Activated T-cell treated with anti-CD3 and anti-CD28 coated beads for 48 hours (primary cell): ENCODE data around the gene HOXB7.
A peak's percentile ranks its signal among the peaks of the same experiment; 100 is the strongest.

Source experiments
- DNase-seq: peaks from one replicate; pipeline ENCODE4 v3.0.0-alpha.2; 2020; ENCODE audit warnings: low read depth

HOXB7 gene

GRCh38 chr17:48610282-48611211 is at the start of gene HOXB7:
HOXB7 (minus strand) TSS chr17:48611017; CDS start chr17:48610918, 99 bp downstream.
- peak; percentile 58 for DNase-seq

- DNase-seq: no peak
Measured at GRCh38 chr17:48655913-48656312, 45.1 kb upstream of the HOXB7 start.

- no peak for DNase-seq
Measured at GRCh38 chr17:48649741-48650140, 38.9 kb upstream of the HOXB7 start.

- DNase-seq: no peak
Measured at GRCh38 chr17:48647963-48648245, 37.1 kb upstream of the HOXB7 start.

GRCh38 chr17:48647103-48647962 is 36.5 kb upstream of the HOXB7 start:
- DNase-seq: no peak

GRCh38 chr17:48646183-48647102 is 35.6 kb upstream of the HOXB7 start:
- DNase-seq: no peak

DNA sequence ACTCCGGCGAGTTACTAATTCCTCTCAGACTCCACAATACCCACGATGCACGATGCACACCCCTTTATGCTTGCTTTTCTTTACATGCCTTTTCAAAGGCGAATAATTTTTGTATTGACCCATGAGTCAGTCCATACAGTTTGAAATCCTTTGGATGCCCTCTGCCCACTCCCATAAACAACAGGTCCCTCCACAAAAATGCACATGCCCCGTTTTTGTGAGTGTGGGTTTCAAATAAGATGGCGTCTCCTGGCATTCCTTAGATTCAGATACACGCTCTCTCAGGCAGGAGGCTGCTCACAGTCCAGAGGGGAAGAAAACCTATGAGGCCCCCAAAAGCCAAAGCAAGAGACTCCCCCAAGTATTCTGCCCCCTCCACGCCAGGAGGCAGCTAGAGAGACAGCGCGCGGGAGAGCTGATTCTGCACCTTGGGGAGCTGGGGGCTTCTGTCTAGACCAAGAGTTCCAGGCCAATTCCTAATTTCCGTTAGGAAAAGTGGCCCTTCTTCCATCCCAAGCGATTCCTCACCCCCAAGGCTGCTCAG is 34.9 kb upstream of the HOXB7 start:
- no peak for DNase-seq

DNA sequence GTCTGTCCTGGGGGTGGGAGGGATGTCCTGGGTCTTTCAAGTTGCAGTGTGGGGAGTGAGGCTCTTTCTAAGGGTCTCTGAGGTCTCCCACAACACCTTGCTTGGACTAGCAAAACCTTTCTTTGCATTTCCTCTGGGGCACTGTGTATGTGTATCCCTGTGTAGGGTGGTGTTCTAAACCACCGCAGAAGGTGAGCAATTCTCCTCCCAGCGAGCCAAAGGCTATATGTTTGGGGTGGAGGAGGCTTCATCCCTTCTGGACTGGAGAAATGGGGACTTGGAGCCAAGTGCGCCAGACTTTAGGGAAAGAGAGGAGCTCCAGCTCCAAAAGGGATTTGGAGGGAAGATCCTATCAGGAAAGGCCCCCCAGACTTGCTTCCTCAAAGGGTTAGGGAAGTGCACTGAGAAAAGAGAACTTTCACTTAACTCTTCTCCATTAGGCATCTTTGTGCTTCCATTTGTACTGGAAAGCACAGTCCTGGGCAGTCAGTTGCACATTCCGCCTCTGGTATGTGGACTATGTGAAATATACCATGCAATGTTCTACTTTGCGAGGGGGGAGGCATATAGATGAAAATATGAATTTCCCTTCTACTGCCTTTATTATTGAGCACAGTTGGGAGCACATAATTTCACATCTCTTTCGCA is 34.2 kb upstream of the HOXB7 start:
- no peak for DNase-seq

- DNase-seq: no peak
Measured at GRCh38 chr17:48644159-48644558, 33.3 kb upstream of the HOXB7 start.

DNA sequence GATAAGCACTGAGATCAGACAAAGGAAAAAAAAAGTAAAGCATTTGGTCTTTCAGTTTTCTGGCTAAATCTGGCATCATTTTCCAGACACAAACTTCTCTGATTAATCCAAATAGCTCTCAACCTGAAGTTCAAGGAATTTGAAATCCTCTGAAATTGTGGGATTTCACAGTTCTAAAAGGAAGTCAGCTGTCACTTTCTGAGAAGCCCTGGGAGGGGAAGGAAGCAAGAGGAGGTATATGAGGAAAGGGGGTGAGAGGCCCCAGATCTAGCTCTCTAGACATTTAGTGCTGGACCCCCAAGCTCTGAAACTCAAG is 32.8 kb upstream of the HOXB7 start:
- DNase-seq: no peak

DNA sequence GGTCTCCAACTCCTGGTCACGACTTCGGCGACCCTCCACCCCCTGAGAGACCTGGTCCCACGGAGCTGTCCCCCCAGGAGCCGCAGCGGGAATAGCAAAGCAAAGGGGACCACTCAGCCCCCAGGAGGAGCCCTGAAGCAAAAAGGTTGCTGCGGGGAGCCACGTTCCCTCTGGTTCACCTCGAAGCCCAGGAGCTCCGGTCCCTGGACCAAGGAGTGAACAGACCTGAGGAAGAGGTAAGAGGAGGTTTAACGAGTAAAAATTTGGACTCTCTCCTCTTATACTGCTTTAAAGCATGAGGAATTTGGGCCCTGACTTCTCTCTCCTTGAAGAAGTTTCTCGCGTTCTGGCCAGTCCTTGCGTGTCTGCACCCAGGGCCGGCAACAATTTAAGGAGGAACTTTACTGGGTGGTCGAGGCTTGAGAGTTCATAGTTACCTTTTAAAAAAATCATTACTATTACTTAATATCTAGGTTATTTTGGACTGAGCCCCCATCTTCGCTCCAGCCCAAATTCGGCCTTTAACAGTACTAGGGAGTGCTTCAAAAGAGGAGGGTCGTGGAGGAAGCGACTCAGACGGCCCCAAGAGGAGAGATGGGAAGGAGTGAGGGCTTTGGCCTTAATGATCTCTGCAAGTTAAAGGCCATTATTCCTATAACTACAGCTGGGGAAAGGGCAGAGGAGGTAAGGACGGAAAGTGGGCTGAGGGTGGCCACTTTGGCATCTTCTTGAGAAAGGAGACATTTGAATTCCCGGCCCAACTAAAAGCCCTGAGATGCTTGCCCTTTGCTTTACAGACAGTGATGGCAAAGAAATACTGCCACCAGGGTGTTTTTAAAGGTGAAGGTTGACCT is 32.3 kb upstream of the HOXB7 start:
- no peak for DNase-seq

DNA sequence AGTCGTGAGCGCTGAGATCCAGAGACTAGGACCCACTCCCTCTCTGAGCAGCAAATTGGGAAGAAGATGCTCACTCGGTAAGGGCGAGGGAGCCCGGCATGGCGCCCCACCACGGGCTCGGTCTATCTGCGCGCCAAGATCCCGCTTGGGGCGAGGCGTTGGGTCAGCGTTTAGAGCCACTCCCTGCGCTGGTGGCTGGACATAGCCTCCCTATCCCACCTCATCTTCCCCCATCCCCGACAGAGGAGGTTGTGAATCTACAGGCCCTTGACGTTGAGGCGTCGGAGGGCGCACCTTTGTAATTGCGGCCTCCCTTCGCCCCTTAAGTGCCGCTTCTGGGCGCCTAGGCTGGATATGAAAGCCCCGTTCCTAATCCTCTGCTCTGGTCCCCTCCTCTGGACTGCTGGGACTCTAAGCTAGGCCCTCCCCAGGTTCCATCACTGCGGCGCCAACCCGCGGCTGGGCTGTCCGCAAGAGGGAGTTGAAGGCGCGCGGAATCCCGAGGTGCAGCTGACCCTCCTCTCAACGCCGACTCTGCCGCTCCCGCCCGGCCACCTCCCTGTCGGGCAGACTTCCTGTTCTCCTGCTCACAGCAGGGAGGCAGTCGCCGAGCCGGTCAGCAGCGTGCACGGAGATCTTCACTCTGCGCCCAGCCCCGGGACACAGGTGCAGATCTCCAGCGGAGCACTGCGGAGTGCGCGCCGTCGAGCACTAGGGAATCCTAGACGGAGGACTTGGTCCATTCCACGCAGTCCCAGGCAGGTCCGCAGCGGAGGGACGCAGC is 31.4 kb upstream of the HOXB7 start:
- DNase-seq: no peak

DNA sequence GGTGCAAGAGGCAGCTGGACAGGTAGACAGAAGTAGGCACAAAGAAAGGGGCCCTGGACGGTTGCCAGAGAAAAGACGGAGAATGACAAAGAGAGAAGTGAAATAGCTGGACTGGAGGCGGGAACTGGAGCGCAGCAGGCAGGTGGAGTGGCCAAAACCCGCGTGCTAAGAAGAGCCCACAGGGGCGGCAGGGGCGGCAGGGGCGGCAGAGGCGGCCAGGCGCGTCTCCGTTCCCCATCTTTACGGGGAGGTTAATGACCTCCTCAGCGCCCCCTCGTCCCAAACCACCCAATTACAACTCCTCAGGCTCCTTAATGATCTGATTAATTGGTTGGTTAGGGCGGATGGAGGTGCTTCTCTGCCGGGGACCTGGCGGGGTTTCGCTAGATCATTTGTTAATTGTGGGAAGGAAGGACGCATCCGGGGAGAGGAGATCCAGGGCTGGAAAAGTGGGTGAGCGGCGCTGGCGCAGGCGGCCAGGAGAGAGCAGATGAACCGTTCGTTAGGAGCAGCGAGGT is 30.8 kb upstream of the HOXB7 start:
- no peak for DNase-seq

DNA sequence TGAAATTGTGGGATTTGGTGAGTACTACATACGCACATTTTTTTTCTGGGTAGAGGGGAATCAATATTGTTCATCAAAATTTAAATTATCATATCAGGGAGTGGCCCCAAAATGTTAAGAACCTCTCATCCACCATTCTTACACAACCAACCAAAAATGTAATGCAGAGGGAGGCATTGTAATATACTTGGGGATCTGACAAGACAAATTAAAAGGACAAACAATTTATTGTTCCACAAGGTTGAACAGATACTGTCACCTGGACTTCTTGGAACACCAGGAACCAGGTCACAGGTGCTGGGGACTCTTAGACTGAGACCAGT is 30.0 kb upstream of the HOXB7 start:
- no peak for DNase-seq

GRCh38 chr17:48639982-48640857 is 29.4 kb upstream of the HOXB7 start:
- DNase-seq: no peak

- no peak for DNase-seq
Measured at GRCh38 chr17:48639136-48639535, 28.3 kb upstream of the HOXB7 start.

GRCh38 chr17:48637323-48638260 is 26.8 kb upstream of the HOXB7 start:
- no peak for DNase-seq
